ENCODE results near the gene GPR87.

The GPR87 gene

DNA sequence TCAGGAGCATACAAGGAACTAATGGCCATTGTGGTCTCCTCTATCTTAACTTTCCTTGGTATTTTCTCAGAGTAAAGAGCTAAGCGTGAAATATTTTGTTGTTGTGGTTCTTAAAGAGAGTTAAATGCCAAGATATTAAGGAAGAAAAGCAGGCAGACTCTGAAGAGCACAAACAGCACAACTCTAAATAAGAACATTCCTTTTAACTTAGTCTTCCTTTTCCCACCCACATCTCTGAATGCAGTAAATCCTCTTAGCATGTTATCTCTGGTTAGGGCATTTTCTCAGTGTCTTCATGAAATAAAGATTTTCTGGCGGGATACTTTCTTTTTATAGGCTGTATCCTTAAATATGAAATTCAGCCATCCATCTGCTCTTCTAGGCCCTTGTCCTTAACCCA, 1.5 kb downstream of the GPR87 start:
- DNase-seq, result no peak

DNA sequence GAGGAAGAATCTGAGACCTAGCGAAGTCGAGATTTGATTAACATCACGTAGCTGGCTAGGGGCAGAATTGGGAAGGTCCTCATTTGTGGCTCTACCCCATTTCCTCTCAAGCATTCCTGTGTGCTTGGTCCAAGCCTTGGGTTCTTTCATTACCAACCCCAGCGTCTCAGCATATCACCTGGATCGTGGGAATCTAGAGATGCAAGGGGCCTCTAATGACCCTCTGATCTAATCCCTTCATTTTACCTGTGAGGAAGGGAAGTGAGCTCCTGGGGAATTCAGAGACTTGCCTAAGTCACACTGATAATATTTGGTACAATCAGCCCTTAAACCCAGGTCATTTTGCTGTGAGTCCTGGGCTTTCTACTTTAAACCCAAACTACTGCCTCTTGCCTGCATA, 2.0 kb downstream of the GPR87 start:
- DNase-seq, result no peak

DNA sequence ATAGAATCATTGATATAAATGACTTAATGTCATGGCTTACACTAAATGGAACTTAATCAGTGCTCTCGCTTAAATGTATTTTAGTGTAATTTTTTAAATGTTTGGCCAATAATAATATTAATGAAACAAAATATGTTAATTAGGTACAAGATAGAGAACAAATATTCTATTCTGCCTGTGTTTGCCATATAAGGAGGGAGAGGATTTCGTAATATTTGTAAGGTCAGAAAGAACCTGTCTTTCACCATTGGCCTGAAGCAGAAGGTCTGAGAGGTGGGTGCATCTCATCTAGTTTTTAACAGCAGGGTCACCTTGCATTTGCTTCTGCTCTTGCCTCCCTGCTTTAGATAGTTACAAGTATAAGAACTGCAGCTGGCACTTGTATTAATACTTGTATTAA, 2.5 kb downstream of the GPR87 start:
- no peak for DNase-seq

DNA sequence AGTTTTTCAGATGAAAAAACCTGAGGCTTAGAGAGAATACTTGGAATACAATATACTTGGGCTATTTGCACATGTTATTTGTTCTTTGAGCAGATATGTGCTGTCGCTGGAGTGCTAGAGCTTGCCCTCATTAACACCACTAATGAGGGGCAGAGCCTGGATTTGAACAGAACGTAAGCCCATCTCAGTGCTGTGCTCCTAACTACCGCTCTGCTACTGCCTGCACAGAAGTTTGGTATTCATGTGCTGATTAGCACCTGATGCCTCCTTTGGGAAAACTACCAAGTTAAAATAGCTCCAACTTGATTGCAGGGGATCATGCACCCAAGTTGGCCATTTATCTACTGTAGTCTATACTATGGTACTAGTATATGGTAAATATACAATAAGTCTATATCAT, 3.6 kb downstream of the GPR87 start:
- no peak for DNase-seq

DNA sequence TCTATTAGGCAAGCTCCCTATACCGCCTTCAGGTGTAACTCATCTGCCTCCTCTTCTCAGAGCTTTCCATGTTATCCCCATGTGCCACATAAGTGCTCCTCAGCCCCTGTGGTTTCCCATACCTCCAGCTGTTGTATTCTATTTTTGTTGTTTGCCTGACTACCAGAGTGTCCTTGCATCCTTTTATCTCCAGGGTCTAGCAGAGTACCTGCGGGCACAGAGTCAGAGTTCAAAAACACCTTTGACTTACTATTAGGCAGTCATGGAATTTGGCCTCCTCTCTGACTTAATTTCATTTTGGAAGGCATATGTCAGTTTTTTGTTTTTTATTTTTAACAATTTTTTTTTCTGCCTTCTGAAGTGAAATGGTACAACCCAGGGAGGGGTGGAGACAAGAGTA, 7.1 kb downstream of the GPR87 start:
- no peak for DNase-seq

DNA sequence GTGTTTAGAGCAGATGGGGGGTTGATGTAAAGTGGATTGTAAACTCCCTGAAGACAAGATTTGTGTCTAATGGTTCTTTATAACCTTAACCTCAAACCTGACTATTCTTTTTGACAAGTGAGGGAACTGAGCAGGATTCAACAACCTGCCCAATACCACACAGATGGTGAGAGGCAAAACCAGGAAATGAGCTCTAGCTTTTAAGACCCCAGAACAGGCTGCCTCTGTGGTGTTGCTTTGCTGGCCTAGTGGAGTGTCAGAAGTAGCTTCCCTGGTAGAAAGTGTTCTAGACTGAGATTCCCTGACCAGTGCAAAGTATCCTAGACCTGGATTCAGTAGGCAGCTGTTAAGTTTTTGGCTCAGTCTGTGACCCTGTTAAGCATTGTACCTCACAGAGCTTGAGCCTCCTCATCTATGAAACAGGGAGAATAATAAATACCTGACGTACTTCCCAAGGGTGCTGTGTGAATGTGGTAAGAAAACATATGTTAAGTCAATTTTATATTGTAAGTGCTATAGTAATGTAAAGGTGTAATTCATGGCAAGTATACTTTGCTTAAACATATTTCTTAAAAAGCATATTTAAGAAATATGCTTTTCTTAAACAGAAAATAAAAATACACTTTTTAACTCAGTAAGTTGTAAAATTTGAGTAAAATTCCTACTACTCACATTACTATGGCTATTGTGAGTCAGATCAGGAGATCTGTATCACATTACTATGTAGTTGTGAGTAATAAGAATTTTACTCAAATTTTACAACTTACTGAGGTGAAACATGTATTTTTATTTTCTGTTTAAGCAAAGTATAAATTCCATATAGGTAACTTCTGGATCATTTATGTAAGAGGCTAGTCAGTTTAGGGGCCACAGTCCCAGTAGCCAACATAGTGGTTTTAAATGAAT, 8.8 kb downstream of the GPR87 start:
- DNase-seq, result no peak

DNA sequence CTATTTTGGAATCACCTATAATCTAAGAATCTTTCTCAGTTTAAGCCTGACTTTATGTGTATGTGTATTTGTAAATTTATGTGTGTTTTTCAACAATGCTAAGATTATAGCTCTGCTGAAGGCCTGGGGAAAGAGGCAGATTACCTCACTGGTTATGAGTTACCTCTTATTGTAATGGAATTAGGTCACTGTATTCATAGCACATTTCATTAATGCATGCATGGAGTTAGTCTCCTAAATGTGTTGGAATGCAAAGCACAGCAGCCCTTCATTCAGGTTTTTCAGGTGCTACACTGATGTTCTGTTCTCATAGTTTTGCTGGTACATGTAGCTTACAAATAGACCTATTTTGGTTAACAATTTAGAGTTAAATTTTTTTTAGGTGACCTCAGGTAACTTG, 9.5 kb downstream of the GPR87 start:
- no peak for DNase-seq

DNA sequence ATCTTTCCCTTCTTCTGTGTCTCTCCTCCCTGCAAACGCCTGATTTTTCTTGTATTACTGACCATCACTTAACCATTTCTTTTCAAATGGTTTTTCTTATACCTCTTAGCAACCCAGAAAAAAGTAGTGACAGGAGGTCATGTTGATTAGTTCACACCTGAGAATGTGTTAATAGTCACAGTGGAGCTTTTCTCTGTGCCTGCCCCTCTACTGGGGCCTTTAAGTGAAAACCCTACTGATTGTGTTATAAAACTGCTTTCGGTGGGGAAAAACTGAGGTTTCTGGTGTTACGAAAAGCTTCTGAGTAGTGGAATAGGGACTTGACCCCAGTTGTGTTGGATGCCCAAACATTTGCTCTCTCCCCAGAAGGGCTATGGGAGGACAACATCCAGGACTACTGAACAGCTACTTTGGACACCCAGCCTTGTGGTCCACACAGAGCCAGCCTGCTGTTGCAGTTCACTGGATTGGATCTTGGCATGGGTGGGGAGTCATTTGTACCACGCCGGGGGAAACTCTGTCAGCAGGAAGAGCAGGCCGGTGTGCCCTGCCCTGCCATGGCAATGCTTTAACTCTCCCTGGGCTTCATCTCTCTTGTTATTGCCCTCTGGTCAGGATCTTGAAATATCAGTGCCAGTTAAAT, 10.3 kb downstream of the GPR87 start:
- no peak for DNase-seq

DNA sequence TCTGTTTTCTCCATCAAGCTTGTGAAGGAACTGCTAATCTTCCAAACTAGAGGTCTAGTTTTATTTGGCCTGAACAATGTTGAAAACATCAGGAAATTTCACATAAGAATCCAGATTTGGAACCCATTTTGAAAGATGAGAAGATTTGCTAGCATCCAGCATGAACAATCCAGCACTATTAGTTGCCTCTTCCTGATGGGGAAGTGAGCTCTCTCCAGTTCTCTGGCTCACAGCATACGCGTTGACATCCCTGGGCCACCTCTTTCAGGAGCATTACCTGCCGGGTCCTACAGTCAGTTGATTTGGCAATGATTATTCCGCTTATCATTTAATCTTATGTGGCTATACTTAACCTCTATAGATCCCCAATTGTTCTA, 10.9 kb downstream of the GPR87 start:
- DNase-seq, result no peak

DNA sequence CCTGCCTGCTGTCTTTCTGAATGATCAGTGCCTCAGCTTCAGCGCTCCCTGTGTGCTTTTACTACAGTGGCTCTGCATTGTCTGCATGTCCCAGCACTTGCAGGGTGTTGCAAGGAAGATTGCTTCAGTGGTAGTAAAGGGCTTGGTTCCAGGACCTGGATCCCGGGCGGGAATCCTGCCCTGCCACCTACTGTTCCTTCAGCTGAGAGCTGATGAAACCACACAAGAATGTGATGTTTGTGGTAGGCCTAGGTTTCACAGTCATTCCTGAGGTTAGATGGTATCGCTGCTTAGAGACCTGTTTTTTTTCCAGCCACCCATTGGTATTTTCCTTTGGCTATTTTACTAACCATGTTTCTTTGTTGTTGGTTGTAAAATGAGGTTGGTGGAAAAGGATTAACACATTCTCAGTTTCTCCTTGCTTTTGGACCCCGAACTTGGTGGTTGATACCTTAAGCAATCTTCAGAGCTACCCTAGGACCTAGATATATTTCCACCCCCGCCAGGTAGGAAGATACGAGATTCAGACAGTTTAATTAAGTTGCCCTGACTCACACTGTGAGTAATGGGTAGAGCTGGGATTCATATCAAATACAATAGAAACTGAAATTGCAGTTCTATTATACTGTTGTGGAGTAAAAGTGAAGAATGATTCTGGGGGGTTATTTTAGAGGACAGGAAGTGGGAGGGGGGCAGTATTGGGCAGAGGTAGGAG, 11.4 kb downstream of the GPR87 start:
- no peak for DNase-seq

DNA sequence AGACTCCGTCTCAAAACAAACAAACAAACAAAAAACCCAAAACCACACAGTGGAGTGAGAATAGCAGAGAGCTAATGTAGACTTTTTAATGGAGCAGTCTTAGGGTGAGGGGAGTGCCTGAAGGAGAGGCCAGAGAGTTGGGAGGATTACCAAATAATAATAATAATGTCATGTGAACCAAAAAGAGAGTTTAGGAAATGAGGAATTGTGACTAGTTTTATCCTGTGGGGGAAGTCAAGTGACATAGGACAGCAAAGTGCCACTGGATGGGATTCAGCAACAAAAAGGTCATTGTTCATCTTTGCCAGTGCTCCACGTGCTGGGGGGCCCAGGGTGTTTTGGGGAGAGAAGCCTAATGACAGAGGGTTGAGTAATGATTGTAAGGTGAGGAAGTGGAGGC, 12.9 kb downstream of the GPR87 start:
- DNase-seq, result no peak

DNA sequence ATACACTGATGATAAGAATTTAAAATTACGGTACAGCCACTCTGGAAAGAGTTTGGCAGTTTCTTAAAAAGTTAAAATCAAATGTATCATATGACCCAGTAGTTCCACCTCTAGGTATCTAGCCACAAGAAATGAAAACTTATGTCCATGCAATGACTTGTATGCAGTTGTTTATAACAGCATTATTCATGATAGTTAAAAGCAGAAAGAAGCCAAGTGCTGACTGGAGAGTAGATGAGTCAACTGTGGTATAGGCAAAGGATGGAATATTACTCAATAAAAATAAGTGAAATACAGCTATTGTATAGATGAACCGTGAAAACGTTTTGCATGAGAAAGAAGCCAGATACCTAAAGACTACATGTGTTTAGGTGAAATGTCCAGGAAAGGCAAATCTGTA, 14.8 kb downstream of the GPR87 start:
- DNase-seq, result no peak

DNA sequence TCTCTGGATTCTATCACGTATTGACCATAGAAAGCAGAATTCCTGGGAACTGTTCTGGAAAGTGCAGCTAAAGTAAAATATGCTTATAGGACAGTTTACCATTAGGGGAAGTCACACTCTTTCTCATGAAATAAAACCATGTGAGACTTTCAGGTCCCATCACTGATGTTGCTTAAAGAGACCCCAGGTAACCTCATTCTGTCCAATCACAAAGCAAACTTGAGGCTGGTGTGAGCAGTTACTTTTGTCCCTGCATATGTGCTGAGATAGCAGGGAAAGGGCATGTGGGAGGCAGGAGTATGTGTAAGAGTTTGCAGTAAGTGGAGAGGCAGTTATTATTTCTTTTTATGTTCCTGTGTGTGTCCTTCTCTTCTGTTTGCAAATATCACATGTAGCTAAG, 16.1 kb downstream of the GPR87 start:
- DNase-seq, result no peak

DNA sequence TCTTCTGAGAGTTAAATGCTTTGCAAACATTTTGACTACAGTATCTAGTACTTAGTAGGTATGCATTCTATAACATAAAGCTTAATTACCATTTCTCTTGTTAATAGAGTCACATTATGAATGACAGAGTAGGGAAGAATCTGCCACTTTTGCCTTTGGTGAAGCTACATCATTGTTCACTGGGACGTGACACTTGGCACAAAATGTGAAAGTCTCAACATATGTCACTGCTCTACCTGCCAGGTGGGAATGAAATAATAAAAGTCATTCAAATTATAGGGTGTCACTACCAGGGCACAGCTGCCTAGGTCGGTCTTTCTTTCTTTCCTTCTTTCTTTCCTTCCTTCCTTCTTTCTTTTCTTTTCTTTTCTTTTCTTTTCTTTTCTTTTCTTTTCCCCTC, 17.6 kb downstream of the GPR87 start:
- no peak for DNase-seq

DNA sequence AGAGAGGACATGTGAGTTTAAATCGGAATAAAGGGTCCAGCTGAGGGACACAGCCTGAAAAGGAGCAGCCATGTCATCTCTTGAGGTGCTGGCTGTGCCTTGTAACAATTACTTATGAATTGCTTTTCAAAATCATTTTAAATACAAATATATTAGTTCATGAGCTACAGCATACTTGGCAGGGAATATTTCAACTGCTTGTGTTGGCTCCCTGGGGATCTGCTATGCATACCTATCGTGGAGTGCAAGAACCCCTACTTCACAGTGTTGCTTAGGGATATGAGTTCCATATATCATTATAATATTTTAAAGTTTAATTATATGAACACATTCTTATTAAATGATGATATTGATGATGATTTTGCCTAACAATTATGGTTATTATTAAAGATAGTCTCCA, 19.2 kb downstream of the GPR87 start:
- DNase-seq, result no peak

DNA sequence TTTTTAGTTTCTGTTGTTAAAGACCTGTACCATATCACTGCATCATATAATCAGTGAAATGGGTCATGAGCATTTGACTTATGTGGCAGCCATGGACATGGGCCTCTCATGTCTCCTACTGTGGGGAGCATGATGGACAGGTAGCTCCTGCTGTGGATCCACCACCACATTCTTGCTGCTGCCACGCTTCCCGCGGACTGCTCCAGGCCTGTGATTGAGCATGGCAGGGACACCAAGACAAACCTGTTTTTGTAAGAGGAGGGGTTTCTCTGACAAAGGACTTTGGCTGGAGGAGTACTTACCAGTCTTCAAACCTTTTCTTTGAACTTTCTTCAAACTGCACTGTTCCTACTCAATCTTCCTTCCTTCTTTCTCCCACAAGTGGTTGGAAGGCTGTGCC, 20.4 kb downstream of the GPR87 start:
- no peak for DNase-seq

DNA sequence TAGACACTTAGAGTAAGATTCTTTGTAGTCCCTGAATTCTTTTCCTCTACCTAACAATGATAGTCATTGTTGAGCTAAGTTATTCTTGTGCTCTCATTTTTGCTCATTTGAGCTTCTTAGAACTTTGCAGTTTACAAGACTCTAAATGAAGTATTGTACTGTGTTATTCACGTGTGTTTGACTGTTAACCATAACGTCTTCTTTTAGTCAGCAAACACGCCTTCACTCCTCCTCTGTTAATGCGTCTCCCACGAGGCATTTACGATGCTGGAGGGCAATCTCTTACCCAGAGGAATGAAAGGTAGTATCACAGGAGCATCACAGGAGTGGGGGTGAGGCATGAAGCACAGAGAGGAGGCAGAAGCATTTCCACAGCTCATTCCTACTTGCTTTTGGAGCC, 23.5 kb downstream of the GPR87 start:
- no peak for DNase-seq

DNA sequence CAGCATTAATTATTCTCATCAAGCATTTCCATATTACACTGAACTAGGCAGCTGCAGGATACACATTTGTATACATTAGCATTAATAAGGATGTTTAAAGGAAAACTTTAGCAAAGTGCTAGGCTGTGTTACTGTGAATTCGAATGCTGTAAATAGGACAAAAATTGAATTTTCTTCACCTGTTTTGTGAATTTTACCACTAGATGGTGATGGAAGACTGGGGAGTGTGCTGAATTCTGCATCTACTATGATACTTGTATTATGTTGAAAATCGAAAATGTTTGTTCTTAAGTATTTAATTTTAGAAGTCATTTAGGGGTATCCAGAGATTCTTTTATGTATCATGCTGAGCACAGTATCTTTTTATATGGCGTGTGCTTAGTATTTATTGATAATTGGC, 25.9 kb downstream of the GPR87 start:
- DNase-seq, result no peak

DNA sequence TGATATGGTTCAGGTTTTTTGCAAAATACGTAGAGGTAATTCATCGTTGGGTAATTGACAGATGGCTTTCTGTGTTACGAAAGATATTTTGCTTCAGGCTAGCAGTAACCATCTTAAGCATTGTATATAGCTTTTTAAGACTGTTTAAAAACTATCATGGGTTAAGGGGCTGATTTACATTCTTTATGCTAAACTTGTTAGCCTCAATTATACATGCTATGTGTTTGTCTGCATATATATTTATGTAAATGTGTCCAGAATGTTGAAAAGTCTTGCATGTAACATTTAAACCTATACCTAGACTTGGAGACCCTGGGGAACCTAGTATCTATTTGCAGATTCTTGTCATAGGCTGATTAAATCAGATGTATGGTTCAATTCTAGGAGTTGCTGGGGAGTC, 27.2 kb downstream of the GPR87 start:
- no peak for DNase-seq

DNA sequence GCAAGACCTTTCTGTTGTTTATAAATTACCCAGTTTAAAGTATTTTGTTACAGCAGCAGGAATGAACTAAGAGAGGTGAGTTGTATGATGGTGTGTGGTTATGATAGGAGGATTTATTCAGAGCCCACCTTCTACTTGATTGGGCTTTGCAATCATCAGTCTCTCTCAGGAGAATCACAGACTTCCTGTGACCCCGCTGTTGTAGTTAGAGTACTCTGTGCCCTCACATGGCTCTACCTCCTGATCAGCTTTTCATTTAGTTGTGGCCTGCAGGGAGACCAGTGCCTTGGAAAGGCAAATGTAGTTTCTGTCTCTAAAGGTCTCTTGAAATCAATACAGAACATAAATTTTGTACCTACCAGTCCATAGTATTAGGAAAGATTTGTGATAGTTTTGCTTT, 30.7 kb downstream of the GPR87 start:
- no peak for DNase-seq

DNA sequence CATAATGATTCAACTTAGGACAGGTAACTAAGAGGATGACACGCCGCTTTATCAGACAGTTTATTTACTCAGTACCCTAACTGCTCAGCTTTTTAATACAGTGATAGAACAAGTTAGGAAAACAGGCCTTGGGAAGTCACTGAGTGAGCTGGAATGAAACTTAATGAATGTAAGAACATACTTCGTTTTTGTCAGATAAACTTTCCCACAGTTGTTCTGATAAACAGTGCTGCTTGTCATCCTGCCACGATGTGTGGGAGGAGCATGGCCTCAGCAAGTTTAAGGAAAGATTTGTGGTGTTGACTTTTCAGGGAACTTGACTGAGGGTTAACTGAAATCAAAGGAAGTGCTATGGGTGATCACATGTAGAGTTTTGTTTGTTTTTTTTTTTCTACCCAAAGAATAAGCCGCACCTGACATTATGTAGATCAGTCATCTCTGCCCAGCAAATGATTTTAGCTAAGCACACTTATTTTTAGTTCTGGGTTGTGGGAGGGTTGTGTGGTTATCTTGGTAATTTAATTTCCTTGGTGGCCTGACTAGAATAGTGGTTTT, 32.6 kb downstream of the GPR87 start:
- no peak for DNase-seq

DNA sequence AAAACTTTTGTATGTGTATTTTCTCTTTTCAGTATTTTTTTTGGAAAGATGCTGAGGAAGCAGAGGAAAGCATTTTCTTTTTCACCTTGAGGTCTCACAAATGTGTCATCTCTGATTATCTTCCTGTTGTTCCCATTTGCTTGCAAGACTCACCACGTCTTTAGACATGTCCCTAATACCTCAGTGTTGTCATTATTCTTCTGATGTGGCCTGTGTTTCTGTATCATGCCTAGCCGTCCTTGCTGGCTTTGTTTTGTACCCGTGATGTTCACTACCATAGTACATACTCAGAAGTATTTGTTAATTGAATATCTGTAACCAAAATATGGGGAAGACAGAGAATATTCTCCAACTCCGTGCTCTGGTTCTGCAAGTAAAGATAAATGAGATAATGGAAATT, 33.2 kb downstream of the GPR87 start:
- no peak for DNase-seq

DNA sequence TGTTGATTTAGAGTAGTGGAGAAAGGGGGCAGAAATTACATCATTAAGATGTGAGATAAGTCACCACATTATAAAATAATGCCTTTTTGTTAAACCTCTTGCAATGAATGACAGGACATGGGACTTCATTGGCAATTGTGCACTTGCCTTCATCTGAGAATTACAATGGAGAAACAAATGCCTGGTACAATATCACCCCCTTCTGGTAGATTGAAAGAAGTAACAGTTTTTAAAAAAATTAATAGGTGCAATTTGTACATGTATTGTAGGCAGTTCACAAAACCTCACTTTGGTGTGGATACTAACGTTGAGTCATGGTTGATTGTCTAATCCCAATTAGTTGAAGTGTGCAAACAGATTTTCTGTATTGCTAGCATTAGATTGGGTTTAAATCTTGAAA, 33.7 kb downstream of the GPR87 start:
- DNase-seq, result peak; percentile 73
